ENCODE data around the gene TGM5. TPM values are rescaled to one million over a fixed set of nuclear protein-coding genes. Genes with fewer than 3 reads are reported as not detected.

The TGM5 gene
- total RNA-seq, 1 experiment from 2014 or later: not detected

DNA sequence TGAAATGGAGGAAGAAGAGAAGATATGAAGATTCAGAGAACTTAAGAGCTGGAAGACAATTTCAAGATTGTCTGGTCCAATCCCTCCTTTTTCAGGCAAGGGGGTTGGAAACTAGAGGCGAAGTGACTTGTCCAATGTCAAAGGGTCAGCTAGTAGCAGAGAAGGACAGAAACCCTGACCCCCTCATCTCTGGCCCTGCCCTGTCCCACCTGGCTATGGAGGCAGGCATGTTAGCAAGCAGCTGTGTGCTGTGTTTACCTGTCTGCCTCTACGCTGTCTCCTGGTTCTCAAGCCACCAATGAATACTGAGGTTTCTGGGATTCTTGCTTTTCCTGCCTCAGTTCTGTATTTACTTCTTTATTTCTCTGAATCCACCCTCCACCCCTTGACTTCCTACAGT, 342 bp downstream of the TGM5 start:
- ATAC-seq (no peak), DNase-seq (ENCODE audit: low spot score) (no peak)
- ChIA-PET CTCF (interaction anchor here (0.6 to 7.4 kb wide), 7 partner anchors 19 to 62 kb away, joined by 3 to 89 read pairs (median 6); no protein-coding TSS in a partner anchor), POLR2A (no interaction called here)
- no peak overlapping the region for H3K4me3 Mint-ChIP-seq
- no peak overlapping the region for H3K27ac Mint-ChIP-seq
- H3K27me3 Mint-ChIP-seq (ENCODE audit: low read depth): peaks cover 3% of the 10 kb centered on the region; the same call in 1 of the 2 replicates
- H3K4me1 Mint-ChIP-seq: no peaks in the 10 kb centered on the region
- no peak for TF ChIP-seq ZNF219 (CRISPR knock-in tag; IDR thresholded peaks at IDR 0.05; ENCODE audit: borderline replicate concordance)
- TF ChIP-seq ATF3 (CRISPR knock-in tag; conservative IDR thresholded peaks at IDR 0.05): no peak
- no peak for TF ChIP-seq ZNF671 (CRISPR knock-in tag; IDR thresholded peaks at IDR 0.05)
- TF ChIP-seq ZBTB21 (CRISPR knock-in tag; IDR thresholded peaks at IDR 0.05; ENCODE audit: borderline replicate concordance): no peak
- TF ChIP-seq, protein P1, sequence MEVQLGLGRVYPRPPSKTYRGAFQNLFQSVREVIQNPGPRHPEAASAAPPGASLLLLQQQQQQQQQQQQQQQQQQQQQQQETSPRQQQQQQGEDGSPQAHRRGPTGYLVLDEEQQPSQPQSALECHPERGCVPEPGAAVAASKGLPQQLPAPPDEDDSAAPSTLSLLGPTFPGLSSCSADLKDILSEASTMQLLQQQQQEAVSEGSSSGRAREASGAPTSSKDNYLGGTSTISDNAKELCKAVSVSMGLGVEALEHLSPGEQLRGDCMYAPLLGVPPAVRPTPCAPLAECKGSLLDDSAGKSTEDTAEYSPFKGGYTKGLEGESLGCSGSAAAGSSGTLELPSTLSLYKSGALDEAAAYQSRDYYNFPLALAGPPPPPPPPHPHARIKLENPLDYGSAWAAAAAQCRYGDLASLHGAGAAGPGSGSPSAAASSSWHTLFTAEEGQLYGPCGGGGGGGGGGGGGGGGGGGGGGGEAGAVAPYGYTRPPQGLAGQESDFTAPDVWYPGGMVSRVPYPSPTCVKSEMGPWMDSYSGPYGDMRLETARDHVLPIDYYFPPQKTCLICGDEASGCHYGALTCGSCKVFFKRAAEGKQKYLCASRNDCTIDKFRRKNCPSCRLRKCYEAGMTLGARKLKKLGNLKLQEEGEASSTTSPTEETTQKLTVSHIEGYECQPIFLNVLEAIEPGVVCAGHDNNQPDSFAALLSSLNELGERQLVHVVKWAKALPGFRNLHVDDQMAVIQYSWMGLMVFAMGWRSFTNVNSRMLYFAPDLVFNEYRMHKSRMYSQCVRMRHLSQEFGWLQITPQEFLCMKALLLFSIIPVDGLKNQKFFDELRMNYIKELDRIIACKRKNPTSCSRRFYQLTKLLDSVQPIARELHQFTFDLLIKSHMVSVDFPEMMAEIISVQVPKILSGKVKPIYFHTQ (CRISPR knock-in tag; IDR thresholded peaks at IDR 0.05): no peak
- TF ChIP-seq GTF2I (CRISPR knock-in tag; conservative IDR thresholded peaks at IDR 0.05): no peak
- TF ChIP-seq ETV6 (CRISPR knock-in tag; IDR thresholded peaks at IDR 0.05): no peak
- no peak for TF ChIP-seq EMX1 (CRISPR knock-in tag; IDR thresholded peaks at IDR 0.05)
- TF ChIP-seq, protein P2, sequence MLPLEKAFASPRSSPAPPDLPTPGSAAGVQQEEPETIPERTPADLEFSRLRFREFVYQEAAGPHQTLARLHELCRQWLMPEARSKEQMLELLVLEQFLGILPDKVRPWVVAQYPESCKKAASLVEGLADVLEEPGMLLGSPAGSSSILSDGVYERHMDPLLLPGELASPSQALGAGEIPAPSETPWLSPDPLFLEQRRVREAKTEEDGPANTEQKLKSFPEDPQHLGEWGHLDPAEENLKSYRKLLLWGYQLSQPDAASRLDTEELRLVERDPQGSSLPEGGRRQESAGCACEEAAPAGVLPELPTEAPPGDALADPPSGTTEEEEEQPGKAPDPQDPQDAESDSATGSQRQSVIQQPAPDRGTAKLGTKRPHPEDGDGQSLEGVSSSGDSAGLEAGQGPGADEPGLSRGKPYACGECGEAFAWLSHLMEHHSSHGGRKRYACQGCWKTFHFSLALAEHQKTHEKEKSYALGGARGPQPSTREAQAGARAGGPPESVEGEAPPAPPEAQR (CRISPR knock-in tag; IDR thresholded peaks at IDR 0.05): no peak
- TF ChIP-seq GRHL2 (CRISPR knock-in tag; IDR thresholded peaks at IDR 0.05; ENCODE audit: insufficient replicate concordance, severe bottlenecking): no peak
- no peak for TF ChIP-seq FOXJ3 (CRISPR knock-in tag; IDR thresholded peaks at IDR 0.05; ENCODE audit: borderline replicate concordance)
- no peak for TF ChIP-seq E2F5 (CRISPR knock-in tag; IDR thresholded peaks at IDR 0.05)
- TF ChIP-seq MLX (CRISPR knock-in tag; IDR thresholded peaks at IDR 0.05): no peak
- TF ChIP-seq ZNF423 (CRISPR knock-in tag; IDR thresholded peaks at IDR 0.05): no peak
- no peak for TF ChIP-seq ARID4B (CRISPR knock-in tag; IDR thresholded peaks at IDR 0.05; ENCODE audit: borderline replicate concordance)
- H3K9me3 Mint-ChIP-seq: 0 out of 2 replicates have a peak, but pooled peaks cover 4% of the 10 kb centered on the region
- no peaks in the 10 kb centered on the region for H3K36me3 Mint-ChIP-seq

All from WTC11 (cell line).